ENCODE measurements around the gene FARP2. TPM values are rescaled to one million over a fixed set of nuclear protein-coding genes. Genes with fewer than 3 reads are reported as not detected.
A peak's percentile ranks its signal among the peaks of the same experiment; 100 is the strongest.
"Not testable (repeated sequence)": the region's sequence is repeated elsewhere in the genome, so short reads cannot be mapped to it uniquely, and the experiment has no call there.

Gene FARP2
- total RNA-seq, 6 experiments from 2014 or later = 38.3 to 46.4 (median 41.9) TPM

GRCh38 chr2:241315093-241315878 lies 40.8 kb upstream of the FARP2 start, which contains the start of gene HDLBP:
Gene HDLBP, minus strand, starts transcription at chr2:241315672. Its CDS starts 48,803 bp downstream, at chr2:241266869.
- Mint-ChIP-seq H3K9me3 (no peaks in the 10 kb centered on the region), H3K4me1 (ENCODE audit: low read depth) (peaks cover 72% of the 10 kb centered on the region), H3K27ac (peak within 1 kb of the TSS; percentile 100), H3K27me3 (ENCODE audit: insufficient read depth) (peaks cover 4% of the 10 kb centered on the region), H3K4me3 (peak within 1 kb of the TSS; percentile 100), H3K36me3 (ENCODE audit: low read depth) (peaks cover 53% of the 10 kb centered on the region)
- DNase-seq = peak; percentile 98
- TF ChIP-seq CTCF (IDR thresholded peaks at IDR 0.05) = peak; percentile 56; the same call in 1 of the 2 replicates

- peak within 1 kb of the TSS; percentile 100 for H3K4me3 Mint-ChIP-seq
- peaks cover 72% of the 10 kb centered on the region for H3K4me1 Mint-ChIP-seq (ENCODE audit: low read depth)
- H3K36me3 Mint-ChIP-seq (ENCODE audit: low read depth) = peaks cover 51% of the 10 kb centered on the region
- peak; percentile 30 for DNase-seq
- H3K27me3 Mint-ChIP-seq (ENCODE audit: insufficient read depth) = peaks cover 4% of the 10 kb centered on the region
- no peak for TF ChIP-seq CTCF (IDR thresholded peaks at IDR 0.05)
- peak within 1 kb of the TSS; percentile 100 for H3K27ac Mint-ChIP-seq
- H3K9me3 Mint-ChIP-seq = no peaks in the 10 kb centered on the region
These were observed 40.0 kb upstream of the FARP2 start, which contains the start of gene SEPTIN2 for GRCh38 chr2:241315879-241316631. Gene SEPTIN2, plus strand, starts transcription at chr2:241315925. Its CDS starts 8,308 bp downstream, at chr2:241324233.

- H3K27ac Mint-ChIP-seq = peak overlapping the region; percentile 100
- peaks cover 51% of the 10 kb centered on the region for H3K36me3 Mint-ChIP-seq (ENCODE audit: low read depth)
- no peaks in the 10 kb centered on the region for H3K9me3 Mint-ChIP-seq
- DNase-seq = no peak
- H3K4me1 Mint-ChIP-seq (ENCODE audit: low read depth) = peaks cover 72% of the 10 kb centered on the region
- H3K27me3 Mint-ChIP-seq (ENCODE audit: insufficient read depth) = peaks cover 4% of the 10 kb centered on the region
- TF ChIP-seq CTCF (IDR thresholded peaks at IDR 0.05) = no peak
- peak overlapping the region; percentile 100 for H3K4me3 Mint-ChIP-seq
These were observed 39.3 kb upstream of the FARP2 start for GRCh38 chr2:241316825-241317224.

- Mint-ChIP-seq H3K27ac (peak overlapping the region; percentile 100), H3K27me3 (ENCODE audit: insufficient read depth) (peaks cover 4% of the 10 kb centered on the region), H3K9me3 (no peaks in the 10 kb centered on the region), H3K36me3 (ENCODE audit: low read depth) (peaks cover 53% of the 10 kb centered on the region), H3K4me3 (peak overlapping the region; percentile 100), H3K4me1 (ENCODE audit: low read depth) (peaks cover 70% of the 10 kb centered on the region)
- no peak for TF ChIP-seq CTCF (IDR thresholded peaks at IDR 0.05)
- no peak for DNase-seq
These were observed 38.7 kb upstream of the FARP2 start for GRCh38 chr2:241317391-241317790.

- Mint-ChIP-seq H3K36me3 (ENCODE audit: low read depth) (peaks cover 40% of the 10 kb centered on the region), H3K4me3 (peak overlapping the region; percentile 100), H3K4me1 (ENCODE audit: low read depth) (peaks cover 66% of the 10 kb centered on the region)
- H3K9me3 Mint-ChIP-seq; H3K27me3 Mint-ChIP-seq (ENCODE audit: insufficient read depth); DNase-seq; H3K27ac Mint-ChIP-seq: not testable (repeated sequence)
These were observed 37.3 kb upstream of the FARP2 start for GRCh38 chr2:241318830-241319229.

Data from HFFc6 (cell line).